GM18519 (cell line): ENCODE data around the gene PRPF39.
A peak's percentile ranks its signal among the peaks of the same experiment; 100 is the strongest.
"Not testable (repeated sequence)": the region's sequence is repeated elsewhere in the genome, so short reads cannot be mapped to it uniquely, and the experiment has no call there.

Source experiments
- ATAC-seq: cut with Tn5 transposase; IDR thresholded peaks from one replicate; pipeline ENCODE4 v1.9.1; 2021; ENCODE audit warnings: mild to moderate bottlenecking, moderate library complexity; ENCODE audit not compliant: unreplicated experiment, low FRiP score

The PRPF39 gene

GRCh38 chr14:45135156-45135555 is 51.2 kb downstream of the PRPF39 start:
- no peak for ATAC-seq

GRCh38 chr14:45135659-45136395 is 51.9 kb downstream of the PRPF39 start, which contains the start of gene FANCM:
Gene FANCM (plus strand): TSS chr14:45135930. CDS start chr14:45136032, 102 bp downstream.
- peak; percentile 30 for ATAC-seq

- ATAC-seq, result no peak
These were observed 52.5 kb downstream of the PRPF39 start for GRCh38 chr14:45136399-45136798.

- ATAC-seq, result no peak
These were observed 56.8 kb downstream of the PRPF39 start for GRCh38 chr14:45140661-45141187.

- ATAC-seq, result not testable (repeated sequence)
These were observed 58.2 kb downstream of the PRPF39 start for GRCh38 chr14:45142083-45142482.

- ATAC-seq, result peak; percentile 51
These were observed 60.7 kb downstream of the PRPF39 start for GRCh38 chr14:45144658-45145057.

GRCh38 chr14:45145214-45145613 is 61.3 kb downstream of the PRPF39 start:
- ATAC-seq, result peak; percentile 57

GRCh38 chr14:45149602-45150001 is 65.7 kb downstream of the PRPF39 start:
- no peak for ATAC-seq

GRCh38 chr14:45150386-45150890 is 66.5 kb downstream of the PRPF39 start:
- no peak for ATAC-seq

- ATAC-seq, result peak; percentile 67
These were observed 72.2 kb downstream of the PRPF39 start for GRCh38 chr14:45156067-45156466.
